Fibroblast of the conjunctiva (primary cell): ENCODE data around the gene RET.

ENCODE experiments used
- DNase-seq: peaks from one replicate; pipeline ENCODE4 v3.0.0-alpha.2; 2010; ENCODE audit warnings: low read depth

RET gene

GRCh38 chr10:43121444-43121843 lies 44.6 kb downstream of the RET start:
- DNase-seq, result no peak

GRCh38 chr10:43122096-43122495 lies 45.2 kb downstream of the RET start:
- no peak for DNase-seq

- no peak for DNase-seq
Measured at GRCh38 chr10:43122826-43123225, 46.0 kb downstream of the RET start.

- no peak for DNase-seq
Measured at GRCh38 chr10:43123361-43124093, 46.7 kb downstream of the RET start.

- DNase-seq, result no peak
Measured at GRCh38 chr10:43124094-43124521, 47.2 kb downstream of the RET start.

GRCh38 chr10:43124574-43125273 lies 47.9 kb downstream of the RET start:
- DNase-seq, result no peak

GRCh38 chr10:43125274-43125845 lies 48.5 kb downstream of the RET start:
- DNase-seq, result no peak

GRCh38 chr10:43125881-43126731 lies 49.2 kb downstream of the RET start:
- DNase-seq, result no peak

GRCh38 chr10:43126759-43127424 lies 50.0 kb downstream of the RET start:
- no peak for DNase-seq

GRCh38 chr10:43127442-43127841 lies 50.6 kb downstream of the RET start:
- no peak for DNase-seq

- no peak for DNase-seq
Measured at GRCh38 chr10:43128331-43128730, 51.5 kb downstream of the RET start.

- peak; percentile 91 for DNase-seq
Measured at GRCh38 chr10:43128958-43129706, 52.3 kb downstream of the RET start.

GRCh38 chr10:43130770-43131171 lies 53.9 kb downstream of the RET start:
- no peak for DNase-seq

- DNase-seq, result no peak
Measured at GRCh38 chr10:43131256-43131655, 54.4 kb downstream of the RET start.

GRCh38 chr10:43131906-43132305 lies 55.0 kb downstream of the RET start:
- DNase-seq, result no peak

- DNase-seq, result no peak
Measured at GRCh38 chr10:43132867-43133787, 56.3 kb downstream of the RET start.

GRCh38 chr10:43134126-43134905 lies 57.4 kb downstream of the RET start:
- DNase-seq, result no peak

GRCh38 chr10:43135064-43135463 lies 58.2 kb downstream of the RET start:
- DNase-seq, result no peak

- DNase-seq, result no peak
Measured at GRCh38 chr10:43135656-43136055, 58.8 kb downstream of the RET start.
